Measurements from ENCODE around the gene NCKAP1.
"Not testable (repeated sequence)": the region's sequence is repeated elsewhere in the genome, so short reads cannot be mapped to it uniquely, and the experiment has no call there.

The NCKAP1 gene

GRCh38 chr2:183038341-183039300, at the start of gene NCKAP1:
TSS of gene NCKAP1 (minus strand) at chr2:183038457. CDS start at chr2:183038099, 358 bp downstream.
- peak; percentile 74 for DNase-seq

- no peak for DNase-seq
Observed at GRCh38 chr2:183081911-183082310, 43.7 kb upstream of the NCKAP1 start.

GRCh38 chr2:183079139-183079775, 41.0 kb upstream of the NCKAP1 start:
- DNase-seq: no peak

- DNase-seq: peak; percentile 67
Observed at GRCh38 chr2:183078464-183079138, 40.3 kb upstream of the NCKAP1 start, which contains the start of gene DUSP19. TSS of gene DUSP19 (plus strand) at chr2:183078747. CDS start at chr2:183078934, 187 bp downstream.

- DNase-seq: no peak
Observed at GRCh38 chr2:183078163-183078463, 39.9 kb upstream of the NCKAP1 start.

GRCh38 chr2:183072177-183072576, 33.9 kb upstream of the NCKAP1 start:
- no peak for DNase-seq

GRCh38 chr2:183070942-183071844, 32.9 kb upstream of the NCKAP1 start:
- DNase-seq: no peak

- no peak for DNase-seq
Observed at GRCh38 chr2:183069174-183069573, 30.9 kb upstream of the NCKAP1 start.

- DNase-seq: no peak
Observed at GRCh38 chr2:183068561-183068960, 30.3 kb upstream of the NCKAP1 start.

GRCh38 chr2:183063083-183063482, 24.8 kb upstream of the NCKAP1 start:
- DNase-seq: no peak

- no peak for DNase-seq
Observed at GRCh38 chr2:183060571-183061231, 22.4 kb upstream of the NCKAP1 start.

GRCh38 chr2:183059561-183059960, 21.3 kb upstream of the NCKAP1 start:
- no peak for DNase-seq

GRCh38 chr2:183057333-183057985, 19.2 kb upstream of the NCKAP1 start:
- no peak for DNase-seq

GRCh38 chr2:183049420-183049819, 11.2 kb upstream of the NCKAP1 start:
- no peak for DNase-seq

- not testable (repeated sequence) for DNase-seq
Observed at GRCh38 chr2:183047486-183048125, 9.3 kb upstream of the NCKAP1 start.

GRCh38 chr2:183043580-183043979, 5.3 kb upstream of the NCKAP1 start:
- not testable (repeated sequence) for DNase-seq

- DNase-seq: no peak
Observed at GRCh38 chr2:183040604-183041003, 2.3 kb upstream of the NCKAP1 start.

GRCh38 chr2:183037553-183038340, 510 bp downstream of the NCKAP1 start:
- DNase-seq: no peak

- no peak for DNase-seq
Observed at GRCh38 chr2:183037074-183037552, 1.1 kb downstream of the NCKAP1 start.
